Stimulated activated CD4-positive, alpha-beta T cell treated with anti-CD3 and anti-CD28 coated beads, Interleukin-2, amount 100 ng/mL, for 48 hours (primary cell): Measurements from ENCODE around the gene HOXB5.

Experiments used
- DNase-seq, 2 donors: peaks; one replicate each; pipeline ENCODE4 v3.0.0-alpha.2; 2020

The HOXB5 gene

DNA sequence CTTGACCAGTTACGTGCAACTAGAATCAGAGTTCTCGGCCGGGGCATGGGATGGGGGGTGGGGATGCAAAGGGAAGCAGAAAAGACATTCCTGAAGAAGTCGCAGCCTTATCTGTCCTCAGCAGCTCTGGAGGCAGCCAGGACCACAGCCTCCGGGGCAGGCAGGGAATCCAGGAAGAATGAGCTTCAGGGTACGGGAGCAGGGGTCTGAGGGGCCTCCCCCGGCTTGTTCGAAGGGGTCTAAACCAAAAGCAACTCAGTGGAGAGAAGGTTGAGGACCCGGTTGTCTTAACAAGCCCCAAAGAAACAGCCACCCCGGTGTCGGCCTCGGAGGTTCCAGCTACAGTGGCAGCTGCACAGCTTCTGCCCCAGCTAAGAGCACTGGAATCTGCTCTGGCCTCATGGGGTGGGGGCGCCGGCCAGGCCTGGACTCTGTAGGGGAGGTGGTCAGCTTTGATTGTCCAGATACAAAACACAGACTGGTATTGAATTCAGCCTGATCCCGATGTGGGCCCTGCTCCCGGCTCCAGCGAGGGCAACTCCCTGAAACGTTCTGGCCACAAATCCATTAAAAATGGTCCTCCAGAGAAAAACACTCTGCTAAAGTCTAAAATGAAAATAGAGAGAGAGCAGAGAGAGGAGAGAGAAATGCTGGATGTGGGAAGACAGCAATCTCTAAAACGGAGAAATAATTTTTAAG lies 23.1 kb downstream of the HOXB5 start:
- DNase-seq = no peak

DNA sequence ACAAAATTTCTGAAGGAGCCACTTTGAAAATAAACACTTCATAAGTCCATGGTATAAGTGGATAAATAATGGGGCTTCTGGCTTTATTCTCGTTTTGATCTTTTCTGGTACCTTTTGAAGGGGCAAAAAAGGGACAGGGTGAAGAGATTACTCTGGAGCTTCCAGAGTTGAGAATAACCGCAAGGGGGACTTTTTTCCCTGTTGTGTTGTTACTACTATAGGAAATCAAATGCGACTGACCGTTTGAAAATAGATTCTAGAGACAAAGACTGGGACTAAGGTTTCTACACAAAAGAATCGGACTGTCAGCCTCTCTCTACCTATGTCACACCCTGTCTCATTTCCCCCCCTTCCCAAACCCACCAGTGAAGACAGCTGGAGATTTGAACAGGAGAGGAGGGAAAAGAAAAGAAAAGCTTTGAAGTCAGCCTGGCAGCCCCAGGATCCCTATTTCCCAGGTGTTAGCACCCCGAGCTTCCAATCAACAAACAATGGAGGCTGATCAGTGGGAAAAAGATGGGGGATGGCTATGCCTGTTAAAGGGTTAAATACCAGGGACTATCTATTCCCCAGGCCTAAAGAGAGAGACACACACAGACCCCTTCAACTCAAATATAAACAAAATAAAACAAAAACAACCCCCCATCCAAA lies 23.8 kb downstream of the HOXB5 start:
- DNase-seq = no peak

- no peak for DNase-seq
Measured at GRCh38 chr17:48569240-48569582, 24.4 kb downstream of the HOXB5 start.

DNA sequence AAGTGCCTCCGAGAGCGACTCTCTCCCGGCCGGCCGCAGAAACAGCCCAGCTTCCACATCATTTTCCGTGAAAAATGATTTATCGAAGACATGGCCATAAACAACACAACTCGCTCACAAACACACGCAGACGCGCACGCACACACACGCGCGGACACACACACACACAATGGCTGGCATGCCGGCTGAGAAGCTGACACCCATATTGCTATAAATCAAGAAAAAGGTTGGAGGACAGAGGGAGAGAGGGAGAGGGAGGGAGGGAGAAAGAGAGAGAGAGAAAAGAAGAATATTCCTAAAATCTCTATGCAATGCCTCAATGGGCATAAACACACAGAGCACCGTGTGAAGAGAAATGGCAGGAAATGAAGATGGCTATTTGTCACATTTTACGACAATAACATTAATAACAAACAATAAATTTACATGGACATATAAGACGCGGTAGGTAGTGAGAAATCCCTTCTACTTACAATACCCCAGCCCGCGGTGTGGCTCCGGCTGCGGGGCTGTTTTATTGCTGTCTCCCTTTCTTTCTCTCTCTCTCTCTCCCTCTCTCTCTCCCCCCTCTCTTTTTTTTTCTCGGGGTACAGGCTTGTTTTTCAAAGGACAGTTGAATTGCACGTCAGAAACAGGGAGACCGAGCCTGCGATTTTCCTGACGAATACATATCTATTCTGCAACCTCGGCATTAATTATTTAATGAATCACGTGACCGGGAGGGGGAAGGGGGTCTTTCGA lies 24.9 kb downstream of the HOXB5 start:
- DNase-seq = no peak

DNA sequence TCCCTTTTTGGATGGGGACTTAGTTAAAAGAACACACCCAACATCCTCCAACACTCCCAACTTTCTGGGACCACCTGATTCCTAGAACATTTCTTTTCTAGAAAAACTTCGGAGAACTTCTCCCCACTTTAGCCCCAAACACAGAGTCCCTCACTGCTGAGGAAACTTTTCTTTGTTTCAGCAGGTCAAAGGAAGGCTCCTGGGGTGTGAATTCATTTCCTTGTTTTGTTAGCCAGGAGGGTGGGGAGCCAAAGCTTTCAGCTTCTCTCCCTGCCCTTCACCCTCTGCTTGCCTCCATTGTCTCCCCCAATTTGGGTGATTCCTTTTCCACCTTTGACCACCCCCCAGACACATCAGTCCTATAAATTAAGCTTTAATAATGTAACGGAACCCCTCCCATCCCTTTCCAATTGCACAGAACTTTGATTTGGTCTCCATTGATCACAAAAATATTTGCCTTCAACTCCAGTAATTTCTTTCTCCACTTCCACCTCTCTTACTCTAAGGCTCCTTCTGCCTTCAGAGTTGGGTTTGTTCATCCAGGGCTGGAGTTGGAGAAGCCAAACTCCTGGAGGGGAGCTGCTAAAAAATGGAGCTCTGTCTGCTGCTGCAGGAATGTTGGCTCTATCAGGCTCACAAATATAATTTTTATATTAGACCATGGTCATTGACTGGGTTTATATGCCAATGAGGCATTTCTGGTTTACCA lies 25.8 kb downstream of the HOXB5 start:
- DNase-seq = no peak

- DNase-seq = no peak
Measured at GRCh38 chr17:48567209-48567608, 26.4 kb downstream of the HOXB5 start.

DNA sequence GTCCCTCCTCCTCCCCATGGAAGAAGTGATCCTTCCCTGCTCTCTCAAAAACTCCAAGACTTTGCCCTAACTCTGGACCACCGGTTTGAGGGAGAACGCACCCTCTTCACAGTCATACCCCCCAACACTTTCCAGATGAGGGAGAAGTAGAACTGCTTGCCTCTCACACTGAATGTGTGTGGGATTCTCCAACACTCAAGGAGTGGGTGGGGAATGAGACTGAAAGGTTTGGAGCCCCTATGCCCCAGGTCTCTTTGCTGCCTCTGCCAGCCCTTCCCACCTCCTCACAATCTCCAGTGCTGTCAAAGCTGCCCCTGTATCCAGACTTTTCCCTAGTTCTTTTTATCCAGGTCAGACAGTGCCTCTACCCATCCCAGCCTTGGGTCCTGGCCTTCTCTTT lies 26.9 kb downstream of the HOXB5 start:
- no peak for DNase-seq

GRCh38 chr17:48565925-48566710 lies 27.5 kb downstream of the HOXB5 start:
- DNase-seq = no peak

DNA sequence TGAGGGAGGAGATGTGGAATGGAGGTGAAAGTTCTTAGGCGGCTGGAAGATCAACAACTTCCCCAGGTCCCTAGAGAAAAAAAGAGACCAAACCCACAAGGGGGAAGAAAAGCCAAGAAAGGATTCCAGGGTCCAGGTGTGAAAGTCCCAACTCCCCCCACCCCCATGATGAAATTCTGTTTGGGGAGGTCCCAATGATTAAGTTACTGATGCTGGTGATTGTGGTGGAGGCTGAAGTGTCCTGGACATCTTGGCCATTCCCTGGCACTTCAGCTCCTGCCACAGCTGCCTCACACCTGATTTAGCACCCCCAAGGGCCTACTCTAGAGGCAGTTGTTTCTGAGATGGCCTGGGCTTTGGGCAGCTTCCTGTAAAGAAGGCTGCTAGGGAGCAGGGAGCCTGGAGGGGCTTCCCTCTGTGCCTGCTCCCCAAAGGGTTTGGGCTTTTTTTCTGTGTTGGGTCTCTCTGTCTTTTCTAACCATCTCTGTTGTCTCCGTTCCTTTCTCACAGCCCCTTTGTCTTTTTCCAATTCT lies 28.5 kb downstream of the HOXB5 start:
- DNase-seq = no peak

DNA sequence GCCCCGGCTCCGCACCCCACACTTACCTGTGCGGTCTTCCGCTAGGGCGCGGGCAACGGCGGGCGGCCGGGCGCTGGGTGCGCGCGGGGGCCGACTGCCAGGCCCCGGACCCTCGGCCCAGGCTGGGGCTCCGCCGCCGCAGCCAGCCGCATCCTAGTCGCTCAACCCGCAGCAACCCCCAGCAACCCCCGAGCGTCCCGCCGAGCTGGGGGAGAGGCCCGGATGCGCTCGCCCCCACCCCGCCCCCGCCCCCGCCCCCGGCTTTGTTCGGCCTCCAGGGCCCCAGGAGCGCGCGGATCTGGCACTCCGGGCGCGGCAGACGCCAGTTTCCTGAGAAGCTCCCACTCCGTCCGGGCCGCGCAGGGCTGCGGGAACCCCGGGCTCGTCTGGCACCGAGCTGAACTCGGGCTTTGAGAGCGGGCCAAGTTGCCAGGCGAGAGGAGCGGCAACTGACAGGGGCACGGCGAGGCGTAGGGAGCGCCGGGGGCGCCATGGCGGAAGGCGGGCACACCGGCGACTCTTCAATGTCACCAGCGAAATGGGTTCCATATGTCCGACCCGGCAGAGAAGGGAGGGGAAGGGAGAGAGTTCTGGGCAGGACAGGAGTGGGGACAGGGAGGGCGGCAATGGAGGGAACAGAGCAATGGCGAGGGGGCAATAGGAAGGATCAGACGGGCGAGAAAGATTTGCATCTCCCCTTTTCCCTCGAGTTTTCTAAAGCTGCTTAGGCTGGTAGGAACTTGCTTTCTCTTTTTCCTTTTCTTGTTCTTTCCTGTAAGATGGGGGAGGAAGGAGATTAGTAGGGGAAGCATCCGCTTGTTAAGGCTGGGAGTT lies 29.2 kb downstream of the HOXB5 start:
- DNase-seq = no peak

GRCh38 chr17:48563867-48564187 lies 29.8 kb downstream of the HOXB5 start:
- DNase-seq = no peak

- DNase-seq = no peak
Measured at GRCh38 chr17:48563385-48563838, 30.2 kb downstream of the HOXB5 start.

GRCh38 chr17:48562934-48563333 lies 30.6 kb downstream of the HOXB5 start:
- DNase-seq = no peak

GRCh38 chr17:48561884-48562810 lies 31.4 kb downstream of the HOXB5 start:
- DNase-seq = no peak

DNA sequence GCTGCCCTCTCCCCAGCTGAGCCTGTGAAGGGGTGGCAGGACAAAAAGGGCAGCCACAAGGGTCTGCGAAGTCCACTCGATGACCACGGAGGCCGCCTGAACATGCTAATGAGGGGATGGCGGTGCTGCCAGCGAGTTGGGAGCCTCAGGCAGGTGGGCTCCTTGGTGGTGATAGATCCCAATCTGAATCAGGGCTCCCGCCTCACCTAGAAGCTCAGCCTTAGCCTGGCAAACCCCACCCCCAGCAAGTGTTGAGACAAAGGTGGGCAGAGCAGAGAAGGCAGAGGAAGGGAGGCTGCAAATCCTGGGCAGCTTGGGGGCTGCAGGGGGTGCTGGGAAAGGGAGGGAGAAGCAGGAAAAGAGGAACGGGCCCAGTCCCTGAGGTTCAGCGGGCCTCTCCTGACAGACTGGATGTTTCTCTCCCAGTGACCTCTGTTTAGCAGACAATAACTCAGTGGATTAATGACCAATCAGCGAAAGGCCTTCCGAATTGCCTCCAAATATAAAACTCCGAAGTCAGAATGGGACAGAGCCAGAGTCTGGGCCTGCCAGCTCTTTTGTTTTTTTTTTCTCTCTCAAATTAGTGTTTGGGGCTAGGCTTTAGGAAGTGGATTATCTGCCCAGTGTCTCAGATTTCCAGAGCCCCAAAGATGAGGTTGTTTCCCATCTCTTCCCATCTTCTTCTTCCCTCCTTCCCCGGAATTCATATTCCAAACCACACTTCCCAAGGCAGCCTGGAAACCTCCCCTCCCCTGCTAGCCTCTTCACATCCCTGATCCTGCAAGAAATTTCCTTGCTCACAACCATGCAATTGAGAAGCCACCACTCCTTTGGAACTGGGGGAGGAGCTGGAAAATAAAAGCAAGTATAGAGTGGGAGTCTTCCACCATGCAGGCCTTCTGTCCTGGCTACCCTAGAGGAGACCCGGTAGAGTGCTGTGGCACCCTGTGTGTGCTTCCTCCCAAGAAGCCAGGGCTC lies 33.5 kb downstream of the HOXB5 start:
- DNase-seq = no peak

DNA sequence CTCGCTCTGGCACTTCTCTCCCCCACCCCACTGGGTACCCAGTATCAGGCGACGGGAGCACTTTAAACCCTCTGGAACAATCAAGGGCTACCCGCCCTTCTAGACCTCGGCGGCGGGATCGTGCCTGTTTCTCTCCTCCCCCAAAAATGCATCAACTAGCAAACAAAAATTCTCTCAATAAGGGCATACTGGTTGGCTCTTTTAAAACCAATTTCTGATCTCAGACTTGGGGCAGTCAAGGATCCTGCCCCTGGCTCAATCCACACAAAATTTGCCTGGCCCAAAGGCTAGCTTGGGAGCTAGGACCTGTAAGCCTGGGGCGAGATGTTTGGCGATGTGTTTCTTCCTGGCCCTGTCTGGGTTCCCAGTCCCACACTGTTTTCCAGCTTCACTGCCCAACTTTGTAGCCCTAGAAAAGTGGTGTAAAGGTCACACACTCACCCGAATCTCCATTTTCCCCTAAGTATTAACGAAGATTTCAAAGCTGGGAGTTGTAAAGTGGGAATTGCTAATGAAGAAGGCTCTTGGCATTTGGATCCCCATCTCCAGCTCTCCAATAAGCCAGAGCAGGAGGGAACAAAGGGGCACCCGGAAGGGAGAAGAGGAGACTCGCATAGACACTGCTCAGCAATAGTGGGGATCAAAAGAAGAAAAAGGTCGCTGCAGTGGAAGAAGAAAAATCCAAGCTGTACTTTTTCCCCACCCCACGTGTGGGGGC lies 34.3 kb downstream of the HOXB5 start:
- no peak for DNase-seq

DNA sequence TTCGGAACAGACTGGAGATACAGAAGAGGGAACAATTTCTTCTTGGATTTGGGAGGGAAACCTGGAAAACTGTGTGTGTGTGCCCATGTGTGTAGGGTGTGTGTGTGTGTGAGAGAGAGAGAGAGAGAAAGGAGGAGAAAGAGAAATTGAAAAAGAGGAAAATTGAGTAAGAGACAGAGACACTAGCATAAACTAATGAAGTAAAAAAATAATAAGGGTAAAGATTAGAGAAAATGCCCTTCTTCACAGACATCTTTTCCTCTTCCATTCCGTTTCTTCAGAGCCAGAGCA lies 34.8 kb downstream of the HOXB5 start:
- DNase-seq = no peak

- no peak for DNase-seq
Measured at GRCh38 chr17:48558057-48558830, 35.3 kb downstream of the HOXB5 start.
